HUES6 (cell line): ENCODE measurements around the gene GNG7.
"Not testable (repeated sequence)": the region's sequence is repeated elsewhere in the genome, so short reads cannot be mapped to it uniquely, and the experiment has no call there.

Source experiments
- H3K27ac ChIP-seq: 2 replicates; pipeline ENCODE4 v1.7.0; 2013; ENCODE audit warnings: low read depth, mild to moderate bottlenecking, low read length, inconsistent platforms
- H3K27me3 ChIP-seq: 2 replicates; pipeline ENCODE4 v1.6.1; 2013; ENCODE audit warnings: low read length; ENCODE audit not compliant: control insufficient read depth, insufficient read depth
- H3K36me3 ChIP-seq: 2 replicates; pipeline ENCODE4 v1.6.1; 2013; ENCODE audit warnings: low read length; ENCODE audit not compliant: control insufficient read depth, insufficient read depth
- H3K4me1 ChIP-seq: 2 replicates; pipeline ENCODE4 v1.6.1; 2013; ENCODE audit warnings: low read length; ENCODE audit not compliant: control insufficient read depth, insufficient read depth
- H3K4me3 ChIP-seq: 2 replicates; pipeline ENCODE4 v1.5.1; 2013; ENCODE audit warnings: low read depth, low read length
- H3K9ac ChIP-seq: one replicate; pipeline ENCODE4 v1.6.1; 2013; ENCODE audit warnings: mild to moderate bottlenecking, low read length
- H3K9me3 ChIP-seq: 2 replicates; pipeline ENCODE4 v1.6.1; 2013; ENCODE audit warnings: low read depth, low read length; ENCODE audit not compliant: control insufficient read depth, insufficient read depth

GNG7 gene

DNA sequence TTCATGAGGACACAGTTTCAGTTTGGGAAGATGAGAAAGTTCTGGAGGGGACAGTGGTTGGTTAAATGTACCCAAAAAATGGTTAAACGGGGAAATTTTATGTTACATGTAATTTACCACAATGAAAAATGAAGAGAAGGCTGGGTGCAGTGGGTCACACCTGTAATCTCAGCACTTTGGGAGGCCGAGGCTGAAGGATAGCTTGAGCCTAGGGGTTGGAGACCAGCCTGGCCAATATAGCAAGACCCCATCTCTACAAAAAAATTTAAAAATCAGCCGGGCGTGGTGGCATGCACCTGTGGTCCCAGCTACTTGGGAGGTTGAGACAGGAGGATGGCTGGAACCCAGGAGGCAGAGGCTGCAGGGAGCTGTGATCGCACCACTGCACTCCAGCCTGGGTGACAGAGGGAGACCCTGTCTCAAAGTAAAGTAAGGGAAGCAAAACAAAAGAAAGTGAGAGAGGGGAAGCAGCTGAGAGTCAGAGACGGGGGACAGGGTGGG lies 17.2 kb downstream of the GNG7 start:
- Histone ChIP-seq H3K9me3 (no peaks in the 10 kb centered on the region), H3K36me3 (no peaks in the 10 kb centered on the region), H3K9ac (no peak overlapping the region), H3K27ac (no peak overlapping the region), H3K4me3 (no peak overlapping the region), H3K27me3 (no peaks in the 10 kb centered on the region), H3K4me1 (no peaks in the 10 kb centered on the region)

DNA sequence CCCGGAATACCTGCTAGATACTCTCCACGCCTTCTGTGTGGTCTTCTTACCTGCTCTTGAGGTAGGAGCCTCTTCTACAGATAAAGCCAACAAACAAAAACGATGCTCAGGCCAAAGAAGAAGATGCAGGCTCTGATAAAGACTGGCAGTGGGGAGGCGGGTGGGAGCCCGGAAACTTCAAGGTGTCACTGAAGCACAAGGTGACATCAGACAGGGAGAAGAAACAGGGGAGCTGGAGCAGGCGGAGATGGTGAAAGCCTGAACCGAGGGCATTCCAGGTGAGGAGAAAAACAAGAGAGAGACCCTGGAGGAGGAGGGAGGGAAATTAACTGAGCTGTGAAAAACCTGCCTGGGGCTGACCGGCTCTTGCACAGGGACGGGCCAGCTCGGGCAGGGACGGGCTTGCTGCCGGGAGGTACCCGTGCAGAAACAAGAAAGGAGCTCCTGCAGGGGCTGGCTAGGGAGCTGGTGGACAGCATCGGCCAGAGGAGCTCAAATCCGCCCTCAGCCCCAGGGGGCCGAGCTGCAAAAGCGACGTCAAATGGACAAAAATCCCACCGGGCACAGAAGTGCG lies 19.0 kb downstream of the GNG7 start:
- no peaks in the 10 kb centered on the region for H3K4me1 ChIP-seq
- no peaks in the 10 kb centered on the region for H3K9me3 ChIP-seq
- H3K9ac ChIP-seq, result no peak overlapping the region
- H3K4me3 ChIP-seq, result no peak overlapping the region
- no peaks in the 10 kb centered on the region for H3K27me3 ChIP-seq
- H3K27ac ChIP-seq, result no peak overlapping the region
- H3K36me3 ChIP-seq, result no peaks in the 10 kb centered on the region

DNA sequence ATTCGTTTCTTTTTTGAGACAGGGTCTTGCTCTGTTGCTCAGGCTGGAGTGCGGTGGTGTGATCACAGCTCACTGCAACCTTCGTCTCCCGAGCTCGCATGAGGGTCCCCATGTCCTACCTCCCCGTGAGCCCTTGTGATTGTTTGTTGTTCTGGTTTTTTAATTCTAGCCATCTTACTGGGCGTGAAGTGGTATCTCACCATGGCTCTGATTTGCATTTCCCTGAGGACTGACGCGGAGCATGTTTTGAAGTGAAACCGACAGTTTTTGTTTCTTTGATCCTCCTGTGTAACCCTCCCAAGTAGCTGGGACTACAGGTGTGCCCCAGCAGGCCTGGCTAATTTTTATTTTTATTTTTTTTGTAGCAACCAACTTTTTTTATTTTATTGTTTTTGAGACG lies 21.7 kb downstream of the GNG7 start:
- H3K9ac ChIP-seq, result no peak overlapping the region
- peaks cover 18% of the 10 kb centered on the region; the same call in 1 of the 2 replicates for H3K27me3 ChIP-seq
- no peaks in the 10 kb centered on the region for H3K36me3 ChIP-seq
- H3K27ac ChIP-seq, result no peak overlapping the region
- H3K4me3 ChIP-seq, result no peak overlapping the region
- peaks cover under 1% of the 10 kb centered on the region; the same call in 1 of the 2 replicates for H3K4me1 ChIP-seq
- no peaks in the 10 kb centered on the region for H3K9me3 ChIP-seq

DNA sequence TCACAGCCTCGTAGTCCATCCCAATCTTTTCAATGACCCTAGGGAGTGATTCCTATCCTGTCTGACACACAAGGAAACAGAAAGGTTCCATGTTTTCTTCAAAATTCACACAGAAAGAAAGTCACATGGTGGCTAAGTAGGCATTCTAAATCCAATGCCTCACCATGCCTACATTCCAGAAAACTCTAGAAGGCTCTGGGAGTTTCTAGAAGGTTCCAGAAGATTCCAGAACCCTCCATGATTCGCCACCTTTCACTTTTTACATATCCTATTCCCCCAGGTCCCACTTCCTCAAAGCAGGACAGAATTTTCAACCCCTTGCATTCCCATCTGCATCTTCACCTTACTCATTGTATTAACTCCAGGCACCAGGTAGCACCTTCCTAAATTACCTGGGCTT lies 23.1 kb downstream of the GNG7 start:
- peaks cover 12% of the 10 kb centered on the region for H3K4me1 ChIP-seq
- H3K9ac ChIP-seq, result no peak overlapping the region

DNA sequence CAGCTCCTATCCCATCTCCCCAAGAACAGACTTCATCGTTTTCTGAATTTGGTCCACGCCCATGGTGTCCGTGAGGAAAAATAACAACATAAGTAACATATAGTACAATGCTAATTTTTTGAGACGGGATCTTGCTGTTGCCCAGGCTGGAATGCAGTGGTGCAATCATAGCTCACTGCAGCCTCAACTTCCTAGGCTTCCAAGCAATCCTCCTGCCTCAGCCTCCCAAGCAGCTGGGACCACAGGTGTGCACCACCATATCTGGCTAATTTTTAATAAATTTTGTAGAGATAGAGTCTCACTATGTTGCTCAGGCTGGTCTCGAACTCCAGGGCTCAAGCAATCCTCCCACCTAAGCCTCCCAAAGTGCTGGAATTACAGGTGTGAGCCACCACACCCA lies 23.5 kb downstream of the GNG7 start:
- not testable (repeated sequence) for H3K4me3 ChIP-seq, H3K27ac ChIP-seq, H3K9me3 ChIP-seq, H3K9ac ChIP-seq, H3K36me3 ChIP-seq
- Histone ChIP-seq H3K27me3 (peaks cover 35% of the 10 kb centered on the region), H3K4me1 (peaks cover 12% of the 10 kb centered on the region)

More for the DNA sequence above, 23.1 kb downstream of the GNG7 start:
- Histone ChIP-seq H3K36me3 (no peaks in the 10 kb centered on the region), H3K4me3 (no peak overlapping the region), H3K9me3 (no peaks in the 10 kb centered on the region), H3K27ac (no peak overlapping the region), H3K27me3 (peaks cover 31% of the 10 kb centered on the region)

DNA sequence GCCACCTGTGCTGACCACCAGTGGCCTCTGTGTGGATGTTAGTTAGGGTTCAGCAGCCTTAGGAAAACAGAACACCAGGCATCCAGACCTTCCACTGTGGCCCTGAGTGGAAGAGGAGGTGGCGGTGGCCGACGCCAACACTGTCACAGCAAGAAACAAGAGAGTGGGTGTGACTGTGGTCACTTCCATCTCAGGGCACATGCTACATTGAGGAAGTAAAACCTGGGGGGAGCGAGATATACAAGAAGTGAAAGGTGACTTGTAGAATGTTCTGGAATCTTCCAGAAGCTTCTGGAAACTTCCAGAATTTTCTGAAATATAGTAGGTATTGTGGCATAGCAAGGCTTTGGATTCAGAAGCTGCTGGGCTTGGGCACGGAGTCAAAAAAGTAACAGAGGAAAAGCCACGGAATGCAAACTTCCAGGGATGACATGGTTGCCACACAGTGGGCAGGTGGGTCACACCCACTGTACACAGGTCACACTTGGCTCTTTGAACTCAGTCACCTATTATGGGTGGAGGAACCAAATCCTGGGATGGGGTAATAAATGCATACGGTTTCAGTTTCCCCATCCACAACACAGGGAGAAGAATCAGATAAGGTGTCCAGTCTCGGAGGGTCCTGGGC lies 24.3 kb downstream of the GNG7 start:
- Histone ChIP-seq H3K9me3 (no peaks in the 10 kb centered on the region), H3K9ac (no peak overlapping the region), H3K36me3 (no peaks in the 10 kb centered on the region), H3K27me3 (peaks cover 36% of the 10 kb centered on the region), H3K27ac (no peak overlapping the region), H3K4me3 (no peak overlapping the region), H3K4me1 (peaks cover 12% of the 10 kb centered on the region)

DNA sequence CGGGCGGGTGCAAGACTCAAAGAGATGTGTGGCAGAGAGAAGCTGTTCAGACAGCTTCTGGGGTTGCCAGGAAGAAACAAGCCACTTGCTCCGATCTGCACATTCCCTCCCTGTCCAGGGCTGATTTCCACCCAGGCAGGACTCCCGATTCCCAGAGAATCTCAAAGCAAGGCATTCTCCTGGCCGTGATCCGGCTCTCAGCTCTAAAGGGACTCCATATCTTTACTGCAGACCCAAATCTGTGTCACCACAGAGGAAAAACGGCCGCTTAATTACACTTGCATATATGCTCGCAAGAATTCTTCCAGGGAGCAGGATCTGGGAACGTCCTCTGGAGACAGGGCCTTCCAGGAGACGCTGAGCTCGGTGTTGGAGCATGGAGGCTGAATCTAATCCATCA lies 25.7 kb downstream of the GNG7 start:
- Histone ChIP-seq H3K4me3 (no peak overlapping the region), H3K9me3 (no peaks in the 10 kb centered on the region), H3K27ac (no peak overlapping the region), H3K36me3 (no peaks in the 10 kb centered on the region), H3K27me3 (peaks cover 36% of the 10 kb centered on the region), H3K9ac (no peak overlapping the region), H3K4me1 (peaks cover 12% of the 10 kb centered on the region)

DNA sequence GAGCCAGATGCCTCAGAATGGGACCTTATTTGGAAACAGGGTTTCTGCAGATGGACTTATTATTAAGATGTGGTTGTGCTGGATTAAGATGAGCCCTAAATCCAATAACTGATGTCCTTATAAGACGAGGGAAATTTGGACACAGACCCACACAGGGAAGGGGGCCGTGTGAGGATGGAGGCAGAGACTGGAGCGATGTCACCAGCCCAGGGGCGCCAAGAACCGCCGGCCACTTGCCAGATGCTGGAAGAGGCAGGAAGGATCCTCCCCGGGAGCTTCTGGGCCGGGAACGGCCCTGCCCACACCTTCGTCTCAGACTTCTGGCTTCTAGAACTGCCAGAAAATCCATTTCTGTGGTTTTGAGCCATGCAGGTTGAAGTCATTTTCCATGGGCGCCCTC lies 26.6 kb downstream of the GNG7 start:
- peaks cover 12% of the 10 kb centered on the region for H3K4me1 ChIP-seq
- peaks cover 36% of the 10 kb centered on the region for H3K27me3 ChIP-seq
- no peaks in the 10 kb centered on the region for H3K36me3 ChIP-seq
- H3K4me3 ChIP-seq, result no peak overlapping the region
- no peak overlapping the region for H3K9ac ChIP-seq
- H3K9me3 ChIP-seq, result no peaks in the 10 kb centered on the region
- H3K27ac ChIP-seq, result no peak overlapping the region

DNA sequence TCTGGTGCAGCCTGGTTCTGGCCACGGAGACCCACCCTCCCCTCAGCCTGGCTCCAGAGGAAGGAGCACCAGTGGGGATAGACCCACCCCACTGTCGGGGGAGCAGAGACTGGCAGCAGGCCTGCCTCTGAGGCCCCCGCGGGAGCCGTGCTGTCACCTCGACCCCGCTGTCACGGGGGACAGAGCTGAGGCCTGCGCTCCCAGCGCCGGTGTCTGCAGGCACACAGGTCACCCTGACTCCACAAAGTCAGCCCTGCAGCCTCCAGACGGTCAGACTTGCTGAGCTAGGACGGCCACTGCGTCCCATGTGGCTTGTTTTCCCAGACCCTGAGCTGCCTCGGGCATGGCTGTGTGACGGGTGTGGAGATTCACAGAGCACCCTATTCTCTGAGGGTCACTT lies 32.3 kb downstream of the GNG7 start:
- Histone ChIP-seq H3K4me3 (no peak overlapping the region), H3K9ac (no peak overlapping the region), H3K9me3 (no peaks in the 10 kb centered on the region), H3K27ac (no peak overlapping the region), H3K27me3 (peaks cover 12% of the 10 kb centered on the region), H3K4me1 (peaks cover 6% of the 10 kb centered on the region), H3K36me3 (no peaks in the 10 kb centered on the region)

DNA sequence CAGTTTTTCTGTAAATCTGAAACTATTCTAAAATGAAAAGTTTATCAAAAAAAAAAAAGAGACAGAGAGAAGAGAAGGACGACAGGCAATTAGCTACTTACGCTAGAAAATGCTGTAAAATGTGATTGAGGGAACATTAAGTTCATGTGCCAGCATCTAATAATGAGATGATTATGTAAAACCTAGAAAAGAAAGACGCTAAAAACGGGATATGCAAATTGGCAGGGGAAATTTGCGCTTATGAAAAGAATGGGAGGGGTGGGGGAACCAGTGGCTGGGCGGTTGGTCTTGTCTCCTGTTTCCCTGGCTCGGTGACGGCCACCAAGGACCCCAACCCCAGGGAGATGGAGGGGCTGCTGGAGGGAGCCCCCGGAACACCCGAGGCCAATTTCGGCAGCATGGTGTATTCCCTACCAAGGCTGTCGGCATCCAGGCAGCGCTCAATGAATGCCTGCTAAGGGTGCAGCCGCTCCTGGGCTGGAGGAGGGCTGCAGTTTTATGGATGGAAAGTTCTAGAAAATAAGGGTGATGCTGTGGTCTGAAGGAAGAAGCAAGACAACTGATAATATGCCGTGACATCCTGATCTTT lies 34.2 kb downstream of the GNG7 start:
- no peaks in the 10 kb centered on the region for H3K27me3 ChIP-seq
- peaks cover under 1% of the 10 kb centered on the region; the same call in 1 of the 2 replicates for H3K9me3 ChIP-seq
- no peaks in the 10 kb centered on the region for H3K4me1 ChIP-seq
- H3K4me3 ChIP-seq, result no peak overlapping the region
- H3K9ac ChIP-seq, result no peak overlapping the region
- H3K27ac ChIP-seq, result no peak overlapping the region
- H3K36me3 ChIP-seq, result no peaks in the 10 kb centered on the region

DNA sequence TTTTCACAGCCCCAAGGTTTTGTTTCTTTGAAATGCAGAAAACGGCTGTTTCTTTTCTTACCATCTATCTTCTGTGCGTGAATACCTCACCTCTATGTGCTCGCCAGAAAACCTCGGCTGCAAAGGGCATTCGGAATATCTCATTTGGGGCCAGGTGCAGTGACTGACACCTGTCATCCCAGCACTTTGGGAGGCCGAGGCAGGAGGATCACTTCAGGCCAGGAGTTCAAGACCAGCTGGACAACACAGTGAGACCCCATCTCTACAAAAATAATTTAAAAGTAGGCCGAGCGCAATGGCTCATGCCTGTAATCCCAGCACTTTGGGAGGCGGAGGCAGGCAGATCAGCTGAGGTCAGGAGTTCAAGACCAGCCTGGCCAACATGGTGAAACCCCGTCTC lies 35.1 kb downstream of the GNG7 start:
- not testable (repeated sequence) for H3K27me3 ChIP-seq, H3K4me3 ChIP-seq, H3K27ac ChIP-seq, H3K36me3 ChIP-seq, H3K4me1 ChIP-seq, H3K9ac ChIP-seq, H3K9me3 ChIP-seq
